GM19467 (cell line): ENCODE results near the gene VIM.

Experiments
- ATAC-seq: cut with Tn5 transposase; IDR thresholded peaks from one replicate; pipeline ENCODE4 v1.9.1; 2021; ENCODE audit warnings: mild to moderate bottlenecking, moderate library complexity; ENCODE audit not compliant: unreplicated experiment

VIM gene

GRCh38 chr10:17209302-17209701 lies 18.7 kb upstream of the VIM start:
- ATAC-seq, result no peak

GRCh38 chr10:17209881-17210280 lies 18.2 kb upstream of the VIM start:
- ATAC-seq, result no peak

- ATAC-seq, result no peak
Measured at GRCh38 chr10:17210361-17210760, 17.7 kb upstream of the VIM start.

- no peak for ATAC-seq
Measured at GRCh38 chr10:17212802-17213221, 15.2 kb upstream of the VIM start.

- no peak for ATAC-seq
Measured at GRCh38 chr10:17213646-17214349, 14.2 kb upstream of the VIM start.

- ATAC-seq, result no peak
Measured at GRCh38 chr10:17214526-17214925, 13.5 kb upstream of the VIM start.

GRCh38 chr10:17214971-17215781 lies 12.9 kb upstream of the VIM start:
- no peak for ATAC-seq

- ATAC-seq, result no peak
Measured at GRCh38 chr10:17215782-17216122, 12.3 kb upstream of the VIM start.

- ATAC-seq, result peak; percentile 100
Measured at GRCh38 chr10:17216217-17216900, 11.7 kb upstream of the VIM start.

GRCh38 chr10:17216901-17217395 lies 11.1 kb upstream of the VIM start:
- ATAC-seq, result no peak

- no peak for ATAC-seq
Measured at GRCh38 chr10:17217631-17218232, 10.3 kb upstream of the VIM start.

- ATAC-seq, result no peak
Measured at GRCh38 chr10:17219024-17219423, 9.0 kb upstream of the VIM start.

- no peak for ATAC-seq
Measured at GRCh38 chr10:17220652-17221100, 7.4 kb upstream of the VIM start.

- no peak for ATAC-seq
Measured at GRCh38 chr10:17222329-17222728, 5.7 kb upstream of the VIM start.

GRCh38 chr10:17225808-17226207 lies 2.2 kb upstream of the VIM start:
- no peak for ATAC-seq

GRCh38 chr10:17226891-17227303 lies 1.1 kb upstream of the VIM start:
- ATAC-seq, result no peak

- peak; percentile 16 for ATAC-seq
Measured at GRCh38 chr10:17227367-17228090, 512 bp upstream of the VIM start.

- ATAC-seq, result peak; percentile 8
Measured at GRCh38 chr10:17229016-17229716, 1.1 kb downstream of the VIM start.

GRCh38 chr10:17229717-17229966 lies 1.6 kb downstream of the VIM start:
- ATAC-seq, result peak; percentile 8
